HG03095 (cell line): Measurements from ENCODE around the gene IKBKE.
"Not testable (repeated sequence)": the region's sequence is repeated elsewhere in the genome, so short reads cannot be mapped to it uniquely, and the experiment has no call there.

ENCODE experiments used
- ATAC-seq: cut with Tn5 transposase; IDR thresholded peaks from one replicate; pipeline ENCODE4 v1.9.1; 2021; ENCODE audit warnings: moderate library complexity; ENCODE audit not compliant: unreplicated experiment

IKBKE gene

DNA sequence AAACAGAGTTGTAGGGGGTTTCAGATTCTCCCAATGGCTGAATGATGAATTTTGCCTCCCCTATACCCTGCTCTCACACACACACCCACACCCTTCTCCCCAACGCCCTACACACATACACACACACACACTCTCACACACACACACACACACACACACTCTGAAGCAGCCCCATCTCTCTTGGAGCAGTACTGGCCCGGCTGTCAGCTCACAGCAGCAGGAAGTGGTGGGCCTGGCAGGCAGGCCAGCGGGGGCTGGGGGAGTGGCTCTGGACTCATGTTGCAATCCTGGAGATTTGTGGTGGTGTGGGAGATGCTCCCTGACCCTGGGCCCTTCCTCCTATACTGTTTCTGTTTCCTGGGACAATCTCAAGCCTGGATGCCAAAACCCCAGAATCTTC, 2.2 kb downstream of the IKBKE start:
- no peak for ATAC-seq

DNA sequence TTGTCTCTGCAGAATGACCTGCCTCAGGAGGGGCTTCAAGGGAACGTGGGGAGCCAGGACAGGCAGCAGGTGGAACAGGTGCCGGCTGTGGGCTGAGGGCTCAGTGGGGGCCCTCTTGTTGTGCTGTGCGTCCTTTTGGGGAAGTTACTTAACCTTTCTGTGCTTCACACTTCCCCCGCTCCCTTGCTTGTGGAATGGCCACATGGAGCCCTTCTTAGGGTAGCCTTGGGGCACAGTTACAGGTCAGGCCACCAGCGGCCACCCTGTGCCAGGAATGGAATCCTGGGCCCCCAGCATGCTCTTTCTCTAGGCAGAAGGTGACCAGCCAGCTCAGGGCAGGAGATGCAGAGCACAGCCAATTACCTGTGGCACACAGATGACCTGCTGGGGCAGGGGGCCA, 2.6 kb downstream of the IKBKE start:
- no peak for ATAC-seq

DNA sequence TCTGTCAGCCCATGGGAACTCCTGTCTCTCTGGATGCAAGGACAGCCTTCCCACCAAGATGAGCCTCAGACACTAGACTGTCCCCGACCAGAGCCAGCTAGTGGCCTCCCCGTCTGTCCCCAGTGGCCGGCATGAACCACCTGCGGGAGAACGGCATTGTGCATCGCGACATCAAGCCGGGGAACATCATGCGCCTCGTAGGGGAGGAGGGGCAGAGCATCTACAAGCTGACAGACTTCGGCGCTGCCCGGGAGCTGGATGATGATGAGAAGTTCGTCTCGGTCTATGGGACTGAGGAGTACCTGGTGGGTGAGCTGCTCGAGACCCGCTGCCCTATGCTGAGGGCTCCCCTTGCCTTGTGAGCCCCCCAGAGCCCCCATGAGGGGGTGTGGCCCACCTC, 5.8 kb downstream of the IKBKE start:
- ATAC-seq, result no peak

DNA sequence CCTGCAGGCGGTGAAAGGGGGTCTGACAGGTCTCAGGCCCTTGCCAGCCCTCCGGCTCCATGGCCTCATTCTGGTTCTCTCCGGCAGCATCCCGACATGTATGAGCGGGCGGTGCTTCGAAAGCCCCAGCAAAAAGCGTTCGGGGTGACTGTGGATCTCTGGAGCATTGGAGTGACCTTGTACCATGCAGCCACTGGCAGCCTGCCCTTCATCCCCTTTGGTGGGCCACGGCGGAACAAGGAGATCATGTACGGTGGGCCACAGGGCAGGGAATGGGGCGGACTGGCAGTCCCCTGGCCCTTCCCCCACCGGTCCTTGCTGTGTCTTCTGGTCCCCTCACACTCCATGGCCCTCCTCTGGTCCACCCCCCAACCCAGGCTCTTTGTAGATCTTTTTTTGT, 6.3 kb downstream of the IKBKE start:
- ATAC-seq, result no peak

DNA sequence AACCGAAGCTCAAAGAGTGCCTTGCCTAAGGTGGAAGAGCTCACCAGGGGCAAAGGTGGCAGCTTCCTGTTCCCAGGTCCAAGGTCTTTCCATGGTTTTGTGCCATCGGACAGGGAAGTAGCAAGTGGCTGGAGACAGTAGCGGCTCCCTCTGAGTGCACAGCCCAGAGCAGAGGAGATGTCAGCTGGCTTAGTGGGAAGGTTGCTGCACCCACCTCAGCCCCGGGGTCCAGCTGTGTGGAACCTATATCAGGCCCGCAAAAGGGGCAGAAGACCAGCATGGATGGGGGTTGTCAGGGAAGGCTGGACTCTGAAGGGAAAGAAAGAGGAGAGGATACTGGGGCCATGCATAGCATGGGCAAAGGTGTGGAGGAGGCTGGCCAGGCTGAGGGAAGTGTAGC, 6.8 kb downstream of the IKBKE start:
- no peak for ATAC-seq

DNA sequence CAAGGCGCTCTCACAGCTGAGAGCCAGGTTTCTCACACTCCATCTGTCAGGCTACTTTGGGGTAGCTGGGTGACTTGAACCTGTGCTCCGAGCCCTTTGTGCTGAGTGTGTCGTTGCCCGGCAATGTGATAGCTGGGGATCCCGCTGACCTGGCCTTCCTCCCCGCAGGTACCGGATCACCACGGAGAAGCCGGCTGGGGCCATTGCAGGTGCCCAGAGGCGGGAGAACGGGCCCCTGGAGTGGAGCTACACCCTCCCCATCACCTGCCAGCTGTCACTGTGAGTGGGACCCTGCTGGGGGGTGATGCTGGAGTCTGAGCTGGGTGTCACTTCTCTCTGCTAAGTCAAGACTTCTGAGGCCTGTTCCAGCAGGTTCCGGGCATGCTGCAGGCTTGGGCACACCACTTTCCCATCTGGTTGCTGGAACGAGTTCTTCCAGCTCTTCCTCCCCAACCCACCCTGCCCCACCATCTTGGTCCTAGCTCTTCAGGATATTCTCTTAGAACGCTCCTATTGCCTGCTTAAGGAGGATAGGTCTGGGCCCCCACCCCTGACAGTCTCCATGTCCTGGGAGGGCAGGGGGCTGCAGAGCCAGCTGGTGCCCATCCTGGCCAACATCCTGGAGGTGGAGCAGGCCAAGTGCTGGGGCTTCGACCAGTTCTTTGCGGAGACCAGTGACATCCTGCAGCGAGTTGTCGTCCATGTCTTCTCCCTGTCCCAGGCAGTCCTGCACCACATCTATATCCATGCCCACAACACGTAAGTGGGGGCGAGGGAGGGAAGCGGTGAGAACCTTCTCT, 7.5 kb downstream of the IKBKE start:
- ATAC-seq, result no peak

DNA sequence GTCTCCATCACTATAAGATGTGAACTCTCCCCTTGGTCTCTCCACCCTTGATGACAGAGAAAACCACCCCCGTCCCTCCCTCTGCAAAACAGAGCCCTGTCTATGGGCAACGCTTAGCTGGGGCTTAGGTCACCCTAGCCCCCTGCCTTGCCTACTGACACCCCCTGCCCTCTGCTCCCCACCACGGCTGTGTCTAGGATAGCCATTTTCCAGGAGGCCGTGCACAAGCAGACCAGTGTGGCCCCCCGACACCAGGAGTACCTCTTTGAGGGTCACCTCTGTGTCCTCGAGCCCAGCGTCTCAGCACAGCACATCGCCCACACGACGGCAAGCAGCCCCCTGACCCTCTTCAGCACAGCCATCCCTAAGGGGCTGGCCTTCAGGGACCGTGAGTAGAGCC, 8.5 kb downstream of the IKBKE start:
- ATAC-seq, result no peak

DNA sequence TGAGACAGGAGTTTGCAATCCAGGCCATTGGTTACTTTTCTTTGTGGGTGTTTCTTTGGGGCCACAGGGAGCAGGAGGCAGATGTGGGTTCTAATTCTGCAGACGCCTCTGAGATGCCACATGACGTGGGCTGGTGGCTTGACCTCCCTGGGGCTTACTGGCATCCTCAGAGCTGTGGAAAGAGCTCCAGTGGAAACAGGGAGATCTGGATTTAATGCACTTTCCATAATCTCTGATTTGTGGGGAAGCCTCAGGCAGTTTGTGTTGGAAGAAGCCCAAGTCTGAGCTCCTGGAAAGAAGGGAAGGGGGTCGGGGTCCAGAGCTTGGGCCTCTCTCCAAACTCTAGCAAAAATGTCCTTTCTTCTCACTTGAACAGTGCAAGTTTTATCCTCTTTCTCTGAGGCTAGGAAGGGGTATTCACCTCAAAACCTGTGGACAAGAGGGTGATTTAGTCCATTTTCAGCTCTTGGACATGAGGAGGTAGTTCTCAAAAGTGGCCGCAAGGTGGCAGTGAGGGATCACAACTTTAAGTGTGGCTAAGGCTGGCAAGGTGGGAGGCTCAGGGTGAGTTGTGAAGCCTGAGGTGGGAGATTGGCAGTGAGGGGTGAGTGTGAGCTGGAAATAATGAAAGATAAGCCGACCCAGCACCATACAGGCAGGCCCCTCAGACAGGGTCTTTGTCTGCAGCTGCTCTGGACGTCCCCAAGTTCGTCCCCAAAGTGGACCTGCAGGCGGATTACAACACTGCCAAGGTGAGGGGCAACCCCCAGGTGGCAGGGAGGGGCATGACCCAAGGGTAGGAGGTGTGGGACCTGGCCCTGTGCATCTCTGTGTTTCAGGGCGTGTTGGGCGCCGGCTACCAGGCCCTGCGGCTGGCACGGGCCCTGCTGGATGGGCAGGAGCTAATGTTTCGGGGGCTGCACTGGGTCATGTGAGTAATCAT, 9.2 kb downstream of the IKBKE start:
- ATAC-seq, result no peak

DNA sequence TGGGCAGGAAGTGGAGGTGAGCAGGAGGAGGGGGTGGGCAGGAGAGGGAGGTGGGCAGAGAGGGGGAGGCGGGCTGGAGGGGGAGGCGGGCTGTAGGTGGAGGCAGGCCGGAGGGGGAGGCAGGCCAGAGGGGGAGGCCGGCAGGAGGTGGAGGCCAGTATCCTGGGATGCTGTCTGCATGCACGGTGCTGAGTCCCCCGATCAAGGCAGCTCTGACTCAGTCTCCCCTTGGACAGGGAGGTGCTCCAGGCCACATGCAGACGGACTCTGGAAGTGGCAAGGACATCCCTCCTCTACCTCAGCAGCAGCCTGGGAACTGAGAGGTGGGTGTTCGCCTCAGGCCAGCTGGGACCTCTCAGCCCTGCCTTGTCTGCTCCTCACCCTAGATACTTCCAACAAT, 9.9 kb downstream of the IKBKE start:
- ATAC-seq, result no peak

DNA sequence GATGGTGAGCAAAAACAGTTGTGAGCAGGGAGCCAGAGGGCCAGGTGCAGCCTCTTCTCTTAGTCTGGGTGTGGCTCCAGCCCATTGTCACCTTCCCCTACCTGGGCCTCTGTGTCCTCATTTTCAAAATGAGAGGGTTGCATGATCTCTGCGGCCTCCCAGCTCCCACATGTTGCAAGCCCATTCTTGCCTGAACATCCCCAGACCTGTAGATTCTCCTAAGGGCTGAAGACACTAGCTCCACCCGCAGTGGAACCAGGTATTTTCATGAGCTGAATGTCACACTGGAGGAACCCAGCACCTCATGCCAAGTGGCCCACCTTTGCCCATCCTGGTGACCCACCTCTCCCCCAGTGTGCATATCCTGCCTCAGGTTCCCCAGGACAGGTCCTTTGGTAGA, 12.3 kb downstream of the IKBKE start:
- ATAC-seq, result no peak

DNA sequence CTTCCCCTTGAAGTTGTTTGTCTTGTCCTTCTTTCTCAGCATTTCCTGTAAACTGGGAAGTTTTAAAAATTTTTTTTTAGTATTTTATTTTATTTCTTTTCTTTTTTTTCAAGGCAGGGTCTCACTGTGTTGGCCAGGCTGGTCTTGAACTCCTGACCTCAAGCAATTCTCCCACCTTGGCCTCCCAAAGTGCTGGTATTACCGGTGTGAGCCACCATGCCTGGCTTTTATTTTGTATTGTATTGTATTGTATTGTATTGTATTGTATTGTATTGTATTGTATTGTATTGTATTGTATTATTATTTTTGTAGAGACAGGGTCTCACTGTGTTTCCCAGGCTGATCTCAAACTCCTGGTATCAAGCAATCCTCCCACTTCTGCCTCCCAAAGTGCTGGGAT, 13.6 kb downstream of the IKBKE start:
- ATAC-seq, result not testable (repeated sequence)

DNA sequence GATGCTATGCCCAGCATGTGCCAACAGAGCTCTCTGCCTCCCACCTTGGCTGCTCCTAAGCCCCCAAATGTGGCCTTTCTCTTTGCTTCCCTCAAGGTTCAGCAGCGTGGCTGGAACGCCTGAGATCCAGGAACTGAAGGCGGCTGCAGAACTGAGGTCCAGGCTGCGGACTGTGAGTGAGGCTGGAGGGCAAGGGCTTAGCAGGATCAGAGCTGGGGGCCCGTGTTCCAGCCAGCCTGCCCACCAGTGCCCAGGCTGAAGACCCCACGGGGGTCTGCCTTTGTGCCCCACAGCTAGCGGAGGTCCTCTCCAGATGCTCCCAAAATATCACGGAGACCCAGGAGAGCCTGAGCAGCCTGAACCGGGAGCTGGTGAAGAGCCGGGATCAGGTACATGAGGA, 14.6 kb downstream of the IKBKE start:
- no peak for ATAC-seq

DNA sequence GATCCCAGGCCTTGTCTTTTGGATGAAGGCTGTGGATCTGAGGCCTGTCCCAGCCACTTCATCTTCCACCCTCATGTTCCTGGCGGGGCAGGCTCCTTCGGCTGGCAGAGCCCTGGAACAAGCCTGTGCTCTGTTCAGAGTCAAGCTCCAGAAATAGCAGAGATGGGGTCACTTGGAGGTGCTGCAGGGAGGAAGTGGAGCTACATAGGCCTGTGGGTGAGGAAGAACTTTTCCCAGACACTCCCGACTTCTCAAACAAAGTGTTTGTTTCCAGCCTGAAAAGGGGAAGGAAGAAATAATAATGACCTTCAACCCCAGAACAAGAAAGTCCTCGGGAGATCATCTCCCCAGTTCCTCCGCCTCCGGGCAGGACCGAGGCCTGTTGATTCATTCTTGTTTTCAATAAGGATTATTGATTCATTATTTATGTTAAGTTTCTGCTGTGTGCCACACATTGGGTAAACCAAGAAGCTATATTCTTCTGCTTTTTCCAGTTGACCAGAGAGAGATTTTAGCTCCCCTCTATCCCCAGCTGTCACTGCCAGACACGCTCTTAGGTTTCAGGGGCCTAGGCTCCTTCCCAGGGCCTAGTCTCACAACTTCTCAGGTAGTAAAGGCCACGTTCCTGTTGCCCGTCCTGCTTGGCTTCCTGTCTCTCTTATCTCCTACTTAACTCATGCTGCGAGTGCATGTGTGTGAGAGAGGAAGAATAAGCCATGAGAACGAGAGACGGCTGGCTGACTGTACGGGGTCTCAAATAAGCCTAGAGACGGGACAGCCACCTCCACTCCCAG, 16.9 kb downstream of the IKBKE start:
- no peak for ATAC-seq

DNA sequence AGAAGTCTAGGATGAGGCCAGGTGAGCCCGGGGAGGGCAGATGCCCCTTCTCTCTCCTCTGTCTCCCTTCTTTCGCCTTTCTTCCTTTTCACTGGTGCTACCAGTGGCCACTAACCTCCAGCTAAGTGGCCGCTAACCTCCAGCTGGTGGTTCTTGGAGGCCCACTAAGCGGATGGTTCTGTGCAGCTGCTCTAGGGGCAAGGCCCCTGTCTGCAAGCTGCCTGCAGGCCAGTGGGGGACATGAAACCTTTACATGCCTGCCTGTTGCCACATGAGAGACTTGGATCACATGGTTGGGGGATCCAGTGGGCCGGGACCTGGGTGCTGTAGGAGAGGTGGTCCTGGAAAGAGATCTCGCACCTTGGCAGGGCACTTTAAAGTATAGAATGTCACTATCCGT, 17.7 kb downstream of the IKBKE start:
- ATAC-seq, result no peak

DNA sequence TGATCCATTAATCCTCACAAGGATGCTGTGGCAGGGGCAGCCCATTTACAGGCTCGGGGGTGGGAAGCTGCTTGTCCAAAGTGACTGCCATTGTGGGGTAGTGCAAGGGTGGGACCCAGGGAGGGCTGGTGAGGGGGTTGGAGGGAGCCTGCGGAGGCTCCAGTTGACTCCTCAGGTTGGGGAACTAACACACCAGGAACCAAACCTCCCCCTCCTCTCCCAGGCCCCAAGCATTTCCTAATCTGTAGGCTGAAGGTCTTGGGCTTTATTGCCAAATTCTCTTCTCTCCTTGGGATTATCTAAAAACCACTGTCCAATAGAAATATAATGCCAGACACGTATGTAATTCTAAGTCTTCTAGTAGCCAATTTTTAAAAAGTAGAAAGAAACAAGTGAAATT, 18.2 kb downstream of the IKBKE start:
- ATAC-seq, result no peak

DNA sequence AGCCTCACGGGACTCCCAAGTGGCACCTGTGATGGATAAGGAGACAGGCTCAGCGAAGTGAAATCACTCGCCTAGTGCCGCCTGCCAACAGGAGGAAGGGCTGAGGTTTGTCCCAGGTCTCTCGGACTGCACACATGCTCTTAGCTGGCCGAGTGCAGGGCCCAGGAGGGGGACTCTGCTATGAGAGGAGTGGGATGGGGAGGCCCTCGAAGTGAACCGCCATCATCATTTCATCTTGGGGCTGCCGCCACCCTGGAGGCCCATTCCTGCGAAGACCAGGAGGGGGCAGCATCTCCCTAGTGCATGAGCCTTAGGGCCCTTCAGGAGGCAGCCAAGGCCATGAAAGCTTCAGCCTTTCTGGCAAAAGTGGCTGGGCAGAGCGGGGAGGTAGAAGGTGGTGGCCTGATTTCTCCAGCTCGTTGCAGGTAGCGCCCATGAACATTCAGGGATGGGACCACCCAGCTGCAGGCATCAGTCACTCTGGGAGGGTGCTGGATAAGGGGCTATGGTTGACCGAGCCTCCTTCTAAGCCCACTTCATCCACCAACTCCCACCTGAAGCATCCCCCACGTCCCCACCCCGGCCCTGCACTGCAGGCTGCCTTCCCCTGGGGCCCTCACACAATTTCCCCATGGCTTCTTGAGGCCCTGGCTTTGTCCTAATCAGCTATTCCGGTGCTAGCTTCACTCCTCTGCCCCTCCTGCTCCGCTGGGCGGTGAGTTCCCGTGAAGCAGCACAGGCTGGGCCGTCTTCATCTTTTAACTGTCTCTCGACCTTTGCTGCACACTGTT, 19.9 kb downstream of the IKBKE start:
- peak; percentile 72 for ATAC-seq

DNA sequence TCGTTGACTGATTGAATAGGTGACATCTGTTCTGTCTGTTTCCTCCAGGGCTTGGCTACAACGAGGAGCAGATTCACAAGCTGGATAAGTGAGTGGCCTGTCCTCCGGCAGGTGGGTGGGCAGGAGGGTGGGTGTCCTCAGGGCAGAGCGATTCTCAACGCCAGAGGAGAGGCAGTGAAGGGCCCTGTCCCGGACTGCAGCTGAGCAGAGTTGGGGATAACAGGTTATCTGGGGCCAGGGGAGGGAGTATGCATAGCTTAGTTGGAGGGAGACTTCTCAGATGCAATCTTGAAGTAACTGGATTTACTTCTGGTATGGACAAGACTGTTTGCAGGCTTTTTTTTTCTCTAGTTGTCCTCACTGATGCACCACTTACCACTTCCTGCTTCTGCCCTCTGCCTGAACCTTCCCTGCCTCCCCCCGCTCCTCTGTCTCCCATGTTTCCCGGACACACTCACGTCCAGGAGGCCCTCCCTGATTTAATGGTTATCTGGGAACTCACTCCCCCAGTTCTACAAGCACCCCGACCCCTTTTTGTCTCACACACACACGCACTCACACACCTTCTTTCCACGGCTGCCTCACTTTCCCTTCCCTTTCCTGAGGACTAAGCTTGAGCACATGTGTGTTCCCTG, 20.6 kb downstream of the IKBKE start:
- no peak for ATAC-seq

DNA sequence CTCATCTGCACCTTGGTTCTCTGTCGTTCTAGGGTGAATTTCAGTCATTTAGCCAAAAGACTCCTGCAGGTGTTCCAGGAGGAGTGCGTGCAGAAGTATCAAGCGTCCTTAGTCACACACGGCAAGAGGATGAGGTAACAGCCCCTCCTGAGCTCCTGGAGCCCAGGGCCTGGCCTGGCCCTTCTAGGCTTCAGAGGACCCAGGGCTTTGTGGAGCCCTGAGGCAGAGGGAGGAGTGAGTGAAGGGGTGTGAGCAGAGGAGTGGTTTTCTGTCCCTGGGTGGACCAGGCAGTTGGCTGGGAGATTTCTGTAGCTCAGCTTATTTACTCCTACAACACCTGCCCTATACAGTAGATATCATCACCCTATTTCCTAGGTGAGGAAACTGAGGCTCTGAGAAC, 21.3 kb downstream of the IKBKE start:
- ATAC-seq, result no peak

DNA sequence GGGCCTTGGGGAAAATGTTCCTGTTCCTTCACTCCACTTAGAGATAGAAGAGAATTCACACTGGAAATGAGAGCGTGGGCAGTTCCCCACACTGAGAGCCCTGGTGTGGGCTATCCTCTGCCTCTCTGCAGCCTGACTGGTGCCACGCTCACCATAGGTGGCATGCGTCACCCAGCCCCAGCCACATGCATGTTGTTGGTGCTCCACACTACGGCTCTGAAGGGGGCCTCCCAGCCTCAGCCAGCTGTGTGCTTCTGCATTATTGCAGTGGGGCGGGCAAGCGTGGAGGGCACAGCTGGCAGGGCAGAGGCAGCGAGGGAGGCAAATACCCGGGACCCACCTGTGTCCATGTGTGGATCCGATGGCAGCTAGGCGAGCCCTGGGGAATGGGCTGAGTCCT, 22.3 kb downstream of the IKBKE start:
- ATAC-seq, result no peak

DNA sequence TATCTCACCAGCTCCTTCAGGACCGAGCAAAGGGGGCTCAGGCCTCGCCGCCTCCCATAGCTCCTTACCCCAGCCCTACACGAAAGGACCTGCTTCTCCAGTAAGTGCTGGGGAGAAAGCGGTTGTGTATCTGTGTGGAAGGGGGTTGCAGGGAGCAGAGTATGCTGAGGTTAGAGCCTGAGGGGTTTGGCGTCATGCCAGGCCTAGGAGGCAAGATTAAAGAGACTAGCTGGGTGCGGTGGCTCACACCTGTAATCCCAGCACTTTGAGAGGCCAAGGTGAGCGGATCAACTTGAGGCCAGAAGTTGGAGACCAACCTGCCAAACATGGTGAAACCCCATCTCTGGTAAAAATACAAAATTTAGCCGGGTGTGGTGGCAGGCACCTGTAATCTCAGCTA, 23.0 kb downstream of the IKBKE start:
- ATAC-seq, result no peak
